ENCODE data around the gene HDAC9. TPM values are rescaled to one million over a fixed set of nuclear protein-coding genes. Genes with fewer than 3 reads are reported as not detected.

HDAC9 gene
- total RNA-seq, 1 experiment from 2014 or later: 0.02 TPM

DNA sequence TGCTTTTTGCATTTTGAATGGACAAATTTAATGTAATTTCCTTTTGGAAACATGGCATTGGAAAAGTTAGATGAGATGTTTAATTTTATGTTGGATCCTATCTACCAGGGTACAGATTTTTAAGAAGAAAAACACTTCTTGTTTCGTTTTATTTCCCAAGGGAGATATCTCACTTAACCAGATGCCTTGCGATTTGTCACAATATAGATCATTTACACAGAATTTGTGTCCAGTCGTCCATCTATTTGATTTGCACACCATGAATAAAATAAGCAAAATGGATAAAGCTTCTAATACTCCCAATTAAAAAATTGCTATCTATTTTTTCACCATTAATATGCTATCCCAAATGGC is 25.7 kb downstream of the HDAC9 start:
- no peak for DNase-seq (ENCODE audit: extremely low read depth, low read depth)

DNA sequence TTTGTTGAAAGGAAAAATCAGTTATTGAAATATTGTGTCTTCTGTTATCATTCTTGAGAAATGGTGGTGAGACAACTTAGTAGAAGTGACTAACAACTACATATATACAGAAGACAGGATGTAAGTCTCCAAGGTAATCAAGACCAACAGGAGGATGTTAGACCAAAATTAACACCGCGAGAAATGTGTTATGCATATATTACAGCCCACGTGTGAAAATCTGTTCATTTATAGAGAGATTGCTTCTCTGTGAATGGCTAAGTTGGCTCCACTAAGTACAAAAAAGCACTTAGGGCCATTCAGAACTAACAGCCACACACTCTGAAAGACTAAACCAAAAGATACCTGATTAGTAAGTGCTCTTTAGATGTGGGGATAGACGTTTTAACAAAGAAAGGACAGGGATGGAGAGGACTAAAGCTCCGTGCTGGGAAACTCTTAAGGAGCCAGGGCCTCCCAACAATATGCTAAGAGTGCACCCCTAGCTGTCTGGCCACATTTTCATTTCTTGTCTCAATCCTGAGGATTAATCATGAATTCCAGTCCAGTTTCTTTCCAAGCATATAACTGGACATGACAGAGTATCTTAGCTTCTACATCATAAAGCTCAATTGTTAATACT is 26.5 kb downstream of the HDAC9 start:
- DNase-seq (ENCODE audit: extremely low read depth, low read depth): no peak

GRCh38 chr7:18524248-18524647 is 28.7 kb downstream of the HDAC9 start:
- no peak for DNase-seq (ENCODE audit: extremely low read depth, low read depth)

GRCh38 chr7:18526368-18526878 is 30.9 kb downstream of the HDAC9 start:
- DNase-seq (ENCODE audit: extremely low read depth, low read depth): no peak

GRCh38 chr7:18529239-18529638 is 33.7 kb downstream of the HDAC9 start:
- DNase-seq (ENCODE audit: extremely low read depth, low read depth): no peak

DNA sequence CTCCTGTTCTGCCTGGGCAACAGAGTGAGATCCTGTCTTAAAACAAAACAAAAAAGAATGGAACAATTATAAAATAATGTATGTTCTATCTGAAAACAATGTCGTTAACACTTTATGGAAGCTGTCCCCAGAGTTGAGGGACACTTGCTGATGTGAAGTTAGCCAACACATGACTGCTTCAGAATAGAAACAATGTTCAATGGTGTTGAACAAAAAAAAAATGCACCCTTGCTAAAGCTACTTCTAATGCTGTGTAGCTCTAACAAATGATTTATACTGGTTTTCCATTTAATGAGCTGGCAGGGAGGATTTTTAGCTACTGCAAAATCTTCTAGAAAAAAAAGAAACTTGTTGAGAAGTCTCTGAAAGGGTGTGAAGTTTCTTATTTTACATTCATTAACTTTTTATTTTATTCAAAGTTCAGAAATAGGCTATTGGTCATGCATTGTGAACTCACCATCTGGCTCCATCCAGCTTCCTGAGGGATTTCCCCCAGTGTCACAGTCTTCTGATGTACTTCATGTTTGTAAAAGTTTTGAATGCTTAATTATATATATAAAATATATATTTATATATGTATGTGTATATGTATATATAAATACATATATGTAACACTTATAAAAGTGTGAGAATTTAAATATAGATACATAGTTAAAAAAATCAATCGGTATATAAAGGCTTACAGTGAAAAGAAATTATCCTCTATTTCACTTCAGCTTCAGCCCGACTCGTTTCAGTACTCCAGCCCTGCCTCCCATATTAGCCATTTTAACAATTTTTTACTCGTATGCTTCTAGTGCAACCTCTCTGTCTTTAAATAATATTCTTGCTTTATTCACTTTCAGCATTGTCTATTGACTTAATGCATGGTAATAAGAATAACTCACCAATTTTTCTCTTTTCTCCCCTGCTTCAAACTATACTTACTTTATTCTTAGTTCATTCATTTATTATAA is 35.0 kb downstream of the HDAC9 start:
- no peak for DNase-seq (ENCODE audit: extremely low read depth, low read depth)

DNA sequence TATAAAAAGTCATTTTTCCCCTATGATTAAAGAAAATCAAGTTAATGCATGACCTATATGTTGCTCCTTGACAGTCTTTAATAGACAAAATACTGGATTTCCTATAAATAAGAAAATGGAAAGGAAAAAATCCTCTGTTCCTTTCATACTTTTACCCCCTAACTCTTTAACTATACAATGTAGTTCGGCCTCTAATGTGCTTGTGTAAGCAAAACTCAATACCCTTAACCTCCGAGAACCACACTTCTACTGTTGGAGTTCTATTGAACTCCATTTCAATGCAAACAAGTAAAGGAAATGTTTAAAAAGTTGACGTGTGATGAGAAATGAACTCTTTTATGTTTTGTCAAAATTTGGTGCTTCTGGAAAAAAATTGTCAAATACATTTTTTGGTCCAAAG is 36.0 kb downstream of the HDAC9 start:
- DNase-seq (ENCODE audit: extremely low read depth, low read depth): no peak

DNA sequence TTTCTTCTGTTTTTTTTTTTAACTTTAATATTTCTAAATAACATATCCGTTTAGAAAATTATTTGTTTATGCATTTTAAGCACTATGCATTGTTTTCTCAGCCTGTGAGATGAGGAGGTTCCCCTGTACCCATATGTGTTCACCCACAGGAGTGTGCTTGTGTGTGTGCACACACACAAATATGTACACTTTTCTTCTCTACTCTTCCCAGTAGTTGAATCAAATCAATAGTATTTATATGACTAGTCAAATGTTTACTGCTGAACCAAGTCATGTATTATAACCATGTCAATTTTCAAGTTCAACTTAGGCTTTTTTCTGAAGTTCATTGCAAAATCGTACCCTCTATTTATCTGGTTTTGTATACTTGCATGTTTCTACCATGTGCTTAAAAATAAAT is 37.3 kb downstream of the HDAC9 start:
- DNase-seq (ENCODE audit: extremely low read depth, low read depth): no peak

GRCh38 chr7:18534481-18534880 is 38.9 kb downstream of the HDAC9 start:
- DNase-seq (ENCODE audit: extremely low read depth, low read depth): no peak

GRCh38 chr7:18535810-18536415 is 40.4 kb downstream of the HDAC9 start:
- DNase-seq (ENCODE audit: extremely low read depth, low read depth): no peak

DNA sequence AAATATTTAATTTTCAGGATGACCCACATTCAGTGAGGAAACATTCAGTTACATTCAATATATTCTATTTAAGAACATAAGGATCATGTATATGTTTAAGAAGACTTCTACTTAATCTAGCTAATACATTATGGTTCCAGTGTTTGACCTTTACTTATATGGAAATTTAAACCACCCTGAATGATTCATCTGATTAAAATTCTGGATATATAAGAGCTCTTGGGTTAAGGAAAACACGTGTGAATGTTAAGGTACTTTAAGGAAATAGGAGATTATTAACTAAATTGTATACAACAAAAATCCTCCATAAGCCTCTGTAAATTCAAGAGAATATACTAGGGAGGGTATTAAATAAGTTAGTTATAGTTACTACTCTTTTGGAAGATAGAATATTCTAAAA is 40.9 kb downstream of the HDAC9 start:
- no peak for DNase-seq (ENCODE audit: extremely low read depth, low read depth)

- DNase-seq (ENCODE audit: extremely low read depth, low read depth): no peak
Measured at GRCh38 chr7:18538554-18539250, 43.2 kb downstream of the HDAC9 start.

DNA sequence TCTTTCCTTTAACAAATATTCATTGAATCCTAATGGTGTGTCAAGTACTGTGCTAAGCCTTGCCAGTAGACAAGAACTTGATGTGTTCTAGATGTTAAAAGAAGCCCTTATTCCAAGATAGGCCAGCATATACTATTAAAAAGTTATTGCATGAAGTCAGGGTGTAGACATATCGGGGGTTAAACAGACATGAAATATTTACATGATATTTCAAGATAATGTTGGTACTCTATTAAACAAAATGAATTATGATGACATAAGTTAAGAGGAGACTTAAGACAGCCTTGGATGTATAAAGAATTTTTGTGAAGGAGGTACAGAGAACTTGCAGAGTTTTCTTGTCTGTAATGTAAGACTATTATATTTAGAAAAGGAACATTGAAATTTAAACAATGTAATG is 44.8 kb downstream of the HDAC9 start:
- DNase-seq (ENCODE audit: extremely low read depth, low read depth): no peak

GRCh38 chr7:18541181-18541870 is 45.8 kb downstream of the HDAC9 start:
- no peak for DNase-seq (ENCODE audit: extremely low read depth, low read depth)

DNA sequence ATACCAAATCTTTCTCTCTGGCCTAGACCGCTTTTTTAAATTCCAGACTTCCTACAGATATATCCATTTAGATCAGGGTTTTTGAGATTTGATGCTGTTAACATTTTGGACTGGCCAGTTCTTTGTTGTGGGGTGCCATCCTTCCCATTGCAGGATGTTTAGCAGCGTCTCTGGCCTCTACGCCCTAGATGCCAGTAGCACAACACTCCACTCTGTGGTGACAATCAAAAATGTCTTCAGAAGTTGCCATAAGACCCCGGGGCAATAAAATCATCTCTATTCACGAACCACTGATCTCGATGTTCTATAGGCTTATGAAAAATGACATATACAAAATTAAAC is 46.3 kb downstream of the HDAC9 start:
- no peak for DNase-seq (ENCODE audit: extremely low read depth, low read depth)

DNA sequence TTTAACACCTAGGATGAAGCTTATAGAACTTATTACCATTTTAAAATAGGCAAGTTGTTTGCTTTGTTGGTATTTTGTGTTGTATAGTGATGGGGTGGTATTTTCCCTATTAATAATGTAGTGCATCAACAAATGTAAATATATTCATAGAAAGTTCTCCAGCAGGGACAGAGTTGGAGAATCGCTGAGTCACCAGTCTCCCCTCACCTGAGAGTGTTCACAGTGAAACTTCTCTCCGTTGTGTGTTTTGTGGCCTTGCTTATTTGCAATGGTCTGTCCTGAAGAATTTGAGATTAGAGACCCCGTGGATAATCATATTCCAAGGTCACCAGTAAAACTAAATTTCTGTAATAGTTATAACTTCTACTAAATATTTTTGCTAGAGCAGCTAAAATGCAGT is 51.0 kb downstream of the HDAC9 start:
- DNase-seq (ENCODE audit: extremely low read depth, low read depth): no peak

DNA sequence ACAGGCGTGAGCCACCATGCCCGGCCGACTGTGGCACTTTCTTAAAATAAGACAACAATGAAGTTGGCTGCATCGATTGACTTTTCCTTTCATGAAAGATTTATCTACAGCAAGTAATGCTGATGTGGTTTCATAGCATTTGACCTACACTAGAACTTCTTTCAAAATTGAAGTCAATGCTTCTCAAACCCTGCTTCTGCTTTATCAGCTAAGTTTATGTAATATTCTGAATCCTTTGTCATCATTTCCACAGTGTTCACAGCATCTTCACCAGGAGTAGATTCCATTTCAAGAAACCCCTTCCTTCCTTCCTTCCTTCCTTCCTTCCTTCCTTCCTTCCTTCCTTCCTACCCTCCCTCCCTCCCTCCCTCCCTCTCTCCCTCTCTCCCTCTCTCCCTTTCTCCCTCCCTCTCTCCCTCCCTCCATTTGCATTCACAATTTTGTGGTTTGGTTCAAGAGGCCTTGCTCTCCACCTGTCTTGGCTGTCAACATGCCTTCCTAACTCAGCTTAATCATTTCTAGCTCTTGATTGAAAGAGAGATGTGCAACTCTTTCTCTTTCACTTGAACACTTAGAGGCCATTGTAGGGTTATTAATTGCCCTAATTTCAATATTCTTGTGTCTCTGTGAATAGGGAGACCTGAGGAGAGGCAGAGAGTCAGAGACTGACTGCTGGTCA is 52.1 kb downstream of the HDAC9 start:
- DNase-seq (ENCODE audit: extremely low read depth, low read depth): no peak

DNA sequence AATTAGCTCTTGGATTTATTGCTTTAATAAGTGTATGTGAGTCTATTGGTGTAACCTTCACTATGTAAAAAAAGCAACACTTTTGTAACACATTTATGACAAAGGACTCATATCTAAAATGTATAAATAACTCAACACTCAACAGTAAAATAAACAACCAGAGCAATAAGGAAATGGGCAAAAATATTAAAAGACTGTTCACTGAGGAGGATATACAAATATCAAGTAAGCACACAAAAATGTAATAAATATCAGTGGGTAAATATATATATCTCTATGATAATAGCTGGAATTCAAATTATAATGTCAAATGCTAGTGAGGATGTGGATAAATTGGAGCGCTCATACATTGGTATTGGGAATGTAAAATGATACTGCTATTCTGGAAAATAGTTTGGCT is 53.0 kb downstream of the HDAC9 start:
- no peak for DNase-seq (ENCODE audit: extremely low read depth, low read depth)

DNA sequence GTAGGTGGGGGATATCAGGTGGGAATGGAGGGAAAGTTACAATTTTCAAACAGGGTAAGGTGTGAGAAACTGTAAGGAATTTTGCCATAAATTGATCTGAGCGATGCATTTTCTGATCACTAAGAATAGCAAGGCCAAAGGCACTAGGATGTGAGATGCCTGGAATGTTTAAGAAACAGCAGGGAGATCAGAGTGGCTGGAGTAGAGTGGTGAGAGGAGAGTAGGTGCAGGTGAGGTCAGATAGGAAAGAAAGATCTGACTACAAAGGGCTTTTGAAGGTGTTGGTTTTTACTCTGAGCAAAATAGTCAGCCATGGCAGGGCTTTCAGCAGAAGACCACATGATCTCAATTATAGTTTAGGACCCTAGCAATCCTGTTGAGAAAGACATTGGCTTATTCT is 55.0 kb downstream of the HDAC9 start:
- DNase-seq (ENCODE audit: extremely low read depth, low read depth): no peak

GRCh38 chr7:18552316-18552916 is 56.9 kb downstream of the HDAC9 start:
- peak; percentile 5 for DNase-seq (ENCODE audit: extremely low read depth, low read depth)

Measured in NCI-H460 (cell line).